Tibial artery (tissue), 4 donors: ENCODE measurements around the gene LIPT2.

ENCODE experiments used
- DNase-seq, 2 donors: peaks; one replicate each; pipeline ENCODE4 v3.0.0-alpha.2; 2019
- H3K27ac ChIP-seq, 2 donors: fragments of 200-600 bp; sonication (generic) in 1 of 2; 1 replicate in 1 of 2; 2 replicates in 1 of 2; pipeline ENCODE4 v1.5.1; 2018 to 2019; ENCODE audit warnings: mild to moderate bottlenecking in 1 of 2
- H3K27me3 ChIP-seq, 2 donors: fragments of 200-600 bp; sonication (generic) in 1 of 2; one replicate each; pipeline versions ENCODE4 v1.5.1 to v1.6.0; 2016 to 2019
- H3K36me3 ChIP-seq, 3 donors: fragments of 200-600 bp; sonication (generic) in 2 of 3; one replicate each; pipeline ENCODE4 v1.5.1; 2016 to 2019; ENCODE audit warnings: mild to moderate bottlenecking in 2 of 3
- H3K4me1 ChIP-seq, 4 donors: fragments of 200-600 bp; sonication (generic) in 2 of 4; 1 replicate in 3 of 4; 2 replicates in 1 of 4; pipeline ENCODE4 v1.5.1; 2016 to 2019
- H3K4me3 ChIP-seq, 2 donors: fragments of 200-600 bp; sonication (generic) in 1 of 2; 1 replicate in 1 of 2; 2 replicates in 1 of 2; pipeline ENCODE4 v1.5.1; 2018 to 2019; ENCODE audit warnings: mild to moderate bottlenecking in 2 of 2
- H3K9me3 ChIP-seq, 3 donors: fragments of 200-600 bp; sonication (generic) in 1 of 3; one replicate each; pipeline ENCODE4 v1.5.1; 2016 to 2019
- intact Hi-C: fragments of 100-400 bp; cut with DNase I; formaldehyde crosslinking; loops from one replicate; pipeline ENCODE4 v1.15.0; 2023; ENCODE audit warnings: low total_unique reads
- TF ChIP-seq, protein P1 (sequence below), 2 experiments: fragments of 200-600 bp in 1 of 2; fragments of 450-650 bp in 1 of 2; IDR thresholded peaks; one replicate each; pipeline ENCODE4 v1.5.1; 2017 to 2019; ENCODE audit warnings: antibody characterized with exemption in 2 of 2, mild to moderate bottlenecking in 1 of 2, moderate library complexity in 1 of 2

LIPT2 gene

DNA sequence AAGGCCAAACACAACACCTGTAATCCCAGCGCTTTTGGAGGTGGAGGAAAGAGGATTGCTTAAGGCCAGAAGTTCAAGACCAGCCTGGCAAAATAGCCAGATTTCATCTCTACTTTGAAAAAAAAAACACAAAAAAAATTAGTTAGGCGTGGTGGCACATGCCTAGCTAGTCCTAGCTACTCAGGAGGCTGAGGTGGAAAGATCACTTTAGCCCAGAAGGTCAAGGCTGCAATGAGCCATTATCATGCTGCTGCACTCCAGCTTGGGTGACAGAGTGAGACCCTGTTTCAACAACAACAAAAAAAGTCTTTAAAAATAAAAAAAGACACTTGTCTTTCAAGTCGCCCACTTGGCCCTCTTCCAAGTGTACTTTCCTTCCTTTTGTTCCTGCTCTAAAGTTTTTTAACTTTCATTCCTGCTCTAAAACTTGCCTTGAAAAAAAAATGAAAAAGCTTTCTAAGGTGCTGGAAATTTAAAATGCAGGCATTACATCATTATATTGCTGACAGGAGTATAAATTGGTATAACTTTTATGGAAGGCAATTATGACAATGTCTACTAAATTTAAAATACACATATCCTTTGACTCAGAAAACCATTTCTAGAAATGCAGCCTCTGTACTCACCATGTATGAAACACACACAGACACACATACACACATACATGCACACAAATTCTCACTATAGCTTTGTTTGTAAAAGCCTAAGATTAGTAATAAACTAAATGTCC, 12.7 kb downstream of the LIPT2 start:
- Histone ChIP-seq H3K9me3 (no peaks in the 10 kb centered on the region), H3K27ac (no peak overlapping the region), H3K36me3 (no peaks in the 10 kb centered on the region), H3K27me3 (no peaks in the 10 kb centered on the region), H3K4me1 (no peaks in the 10 kb centered on the region), H3K4me3 (no peak overlapping the region)
- DNase-seq, result no peak
- intact Hi-C loops, result no loop called here
- TF ChIP-seq, protein P1, sequence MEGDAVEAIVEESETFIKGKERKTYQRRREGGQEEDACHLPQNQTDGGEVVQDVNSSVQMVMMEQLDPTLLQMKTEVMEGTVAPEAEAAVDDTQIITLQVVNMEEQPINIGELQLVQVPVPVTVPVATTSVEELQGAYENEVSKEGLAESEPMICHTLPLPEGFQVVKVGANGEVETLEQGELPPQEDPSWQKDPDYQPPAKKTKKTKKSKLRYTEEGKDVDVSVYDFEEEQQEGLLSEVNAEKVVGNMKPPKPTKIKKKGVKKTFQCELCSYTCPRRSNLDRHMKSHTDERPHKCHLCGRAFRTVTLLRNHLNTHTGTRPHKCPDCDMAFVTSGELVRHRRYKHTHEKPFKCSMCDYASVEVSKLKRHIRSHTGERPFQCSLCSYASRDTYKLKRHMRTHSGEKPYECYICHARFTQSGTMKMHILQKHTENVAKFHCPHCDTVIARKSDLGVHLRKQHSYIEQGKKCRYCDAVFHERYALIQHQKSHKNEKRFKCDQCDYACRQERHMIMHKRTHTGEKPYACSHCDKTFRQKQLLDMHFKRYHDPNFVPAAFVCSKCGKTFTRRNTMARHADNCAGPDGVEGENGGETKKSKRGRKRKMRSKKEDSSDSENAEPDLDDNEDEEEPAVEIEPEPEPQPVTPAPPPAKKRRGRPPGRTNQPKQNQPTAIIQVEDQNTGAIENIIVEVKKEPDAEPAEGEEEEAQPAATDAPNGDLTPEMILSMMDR (IDR thresholded peaks at IDR 0.05), result no peak

- intact Hi-C loops, result no loop called here
- no peak overlapping the region for H3K27ac ChIP-seq
Observed at GRCh38 chr11:74479732-74480123, 13.8 kb downstream of the LIPT2 start.

GRCh38 chr11:74478877-74479731, 14.4 kb downstream of the LIPT2 start:
- no peaks in the 10 kb centered on the region for H3K27me3 ChIP-seq
- H3K4me3 ChIP-seq, result no peak overlapping the region
- H3K4me1 ChIP-seq, result no peaks in the 10 kb centered on the region
- intact Hi-C loops, result no loop called here
- DNase-seq, result no peak
- no peaks in the 10 kb centered on the region for H3K36me3 ChIP-seq
- no peak overlapping the region for H3K27ac ChIP-seq
- H3K9me3 ChIP-seq, result no peaks in the 10 kb centered on the region
- TF ChIP-seq, protein P1 (IDR thresholded peaks at IDR 0.05), result no peak

More at GRCh38 chr11:74479732-74480123, 13.8 kb downstream of the LIPT2 start:
- no peaks in the 10 kb centered on the region for H3K27me3 ChIP-seq
- H3K9me3 ChIP-seq, result no peaks in the 10 kb centered on the region
- no peaks in the 10 kb centered on the region for H3K36me3 ChIP-seq
- H3K4me3 ChIP-seq, result no peak overlapping the region
- DNase-seq, result no peak
- no peaks in the 10 kb centered on the region for H3K4me1 ChIP-seq
- TF ChIP-seq, protein P1 (IDR thresholded peaks at IDR 0.05), result no peak

DNA sequence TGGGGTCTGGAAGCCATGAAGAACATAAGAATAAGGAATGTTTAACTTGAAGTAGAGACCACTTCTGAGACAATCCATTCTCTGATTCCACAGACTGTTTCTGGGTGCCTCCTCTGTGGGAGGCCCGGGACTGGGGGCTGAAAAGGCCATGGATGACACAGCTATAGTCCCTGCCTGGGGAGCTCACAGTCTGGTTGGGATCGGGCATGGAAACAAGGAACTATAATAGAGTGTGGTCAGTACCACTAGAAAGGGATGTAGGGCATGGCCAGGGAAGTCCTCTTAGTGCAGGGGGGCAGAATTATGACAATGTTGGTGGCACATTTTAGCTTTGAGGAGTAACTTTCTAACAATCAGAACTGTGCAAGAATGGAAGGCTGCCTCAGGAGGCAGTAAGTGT, 17.0 kb downstream of the LIPT2 start:
- no peak for DNase-seq
- Histone ChIP-seq H3K4me1 (no peaks in the 10 kb centered on the region), H3K36me3 (no peaks in the 10 kb centered on the region), H3K4me3 (no peak overlapping the region), H3K27me3 (no peaks in the 10 kb centered on the region), H3K27ac (no peak overlapping the region), H3K9me3 (no peaks in the 10 kb centered on the region)
- TF ChIP-seq, protein P1 (IDR thresholded peaks at IDR 0.05), result no peak
- intact Hi-C loops, result no loop called here

DNA sequence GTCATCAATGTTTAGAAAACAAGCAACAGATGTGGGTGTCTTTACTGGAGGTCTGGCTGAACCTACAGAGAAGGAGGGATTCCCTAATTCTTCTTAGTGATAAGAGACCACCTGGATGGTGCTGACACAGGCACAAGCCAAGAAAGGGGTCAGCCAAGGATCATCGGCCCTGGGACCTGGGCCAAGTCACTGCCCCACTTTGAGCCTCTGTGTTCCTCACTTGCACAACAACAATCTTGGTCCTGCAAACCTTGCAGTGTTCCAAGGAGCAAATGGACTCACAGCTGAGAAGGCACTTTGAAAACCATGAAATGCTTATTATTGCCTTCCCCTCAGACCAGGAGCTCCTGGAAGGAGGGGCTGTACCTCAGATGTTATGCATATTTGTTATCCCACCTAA, 19.2 kb downstream of the LIPT2 start:
- Histone ChIP-seq H3K27me3 (no peaks in the 10 kb centered on the region), H3K27ac (no peak overlapping the region), H3K9me3 (no peaks in the 10 kb centered on the region), H3K4me3 (no peak overlapping the region), H3K36me3 (no peaks in the 10 kb centered on the region), H3K4me1 (no peaks in the 10 kb centered on the region)
- DNase-seq, result no peak
- TF ChIP-seq, protein P1 (IDR thresholded peaks at IDR 0.05), result no peak
- intact Hi-C loops, result no loop called here
